SK-N-MC (cell line): ENCODE data around the gene HSP90B1.

ENCODE experiments used
- DNase-seq: peaks from one replicate; pipeline ENCODE4 v3.0.0-alpha.2; 2011; ENCODE audit warnings: low read depth, low spot score
- H3K27ac ChIP-seq: fragments of 200-600 bp; sonication (generic); 2 replicates; pipeline ENCODE4 v1.5.1; 2016; ENCODE audit warnings: mixed run types
- H3K36me3 ChIP-seq: fragments of 200-600 bp; sonication (generic); 2 replicates; pipeline ENCODE4 v1.6.1; 2017; ENCODE audit warnings: antibody characterized with exemption, low read length, mixed read lengths; ENCODE audit not compliant: insufficient read depth
- H3K4me3 ChIP-seq: fragments of 200-600 bp; sonication (generic); 2 replicates; pipeline ENCODE4 v1.5.1; 2016
- H3K9ac ChIP-seq: fragments of 200-600 bp; sonication (generic); 2 replicates; pipeline ENCODE4 v1.8.0; 2017; ENCODE audit warnings: mixed run types, mixed read lengths; ENCODE audit not compliant: insufficient read length
- H3K9me3 ChIP-seq: fragments of 200-600 bp; sonication (generic); 2 replicates; pipeline ENCODE4 v1.6.1; 2017; ENCODE audit warnings: low read depth, mild to moderate bottlenecking, antibody characterized with exemption, low read length, moderate library complexity, mixed read lengths
- EZH2 ChIP-seq: fragments of 200-600 bp; sonication (generic); IDR thresholded peaks from one replicate; pipeline ENCODE4 v1.6.1; 2017; ENCODE audit warnings: antibody characterized with exemption
- FOXP2 ChIP-seq: optimal IDR thresholded peaks from 2 replicates; pipeline ENCODE3; 2011; ENCODE audit warnings: mild to moderate bottlenecking, moderate library complexity; ENCODE audit not compliant: insufficient read depth; ENCODE audit errors: extremely low read length, control extremely low read depth
- POLR2AphosphoS5 ChIP-seq: IDR thresholded peaks from 2 replicates; pipeline ENCODE4 v1.6.1; 2012; ENCODE audit warnings: mild to moderate bottlenecking, low read depth, low read length, borderline replicate concordance

Gene HSP90B1

GRCh38 chr12:103901518-103902173 is 28.6 kb upstream of the HSP90B1 start:
- no peak for DNase-seq
- Histone ChIP-seq H3K27ac (no peak overlapping the region), H3K36me3 (no peaks in the 10 kb centered on the region), H3K4me3 (no peak overlapping the region), H3K9ac (no peak overlapping the region), H3K9me3 (no peaks in the 10 kb centered on the region)
- TF ChIP-seq FOXP2: no peak
- no peak for TF ChIP-seq POLR2AphosphoS5

DNA sequence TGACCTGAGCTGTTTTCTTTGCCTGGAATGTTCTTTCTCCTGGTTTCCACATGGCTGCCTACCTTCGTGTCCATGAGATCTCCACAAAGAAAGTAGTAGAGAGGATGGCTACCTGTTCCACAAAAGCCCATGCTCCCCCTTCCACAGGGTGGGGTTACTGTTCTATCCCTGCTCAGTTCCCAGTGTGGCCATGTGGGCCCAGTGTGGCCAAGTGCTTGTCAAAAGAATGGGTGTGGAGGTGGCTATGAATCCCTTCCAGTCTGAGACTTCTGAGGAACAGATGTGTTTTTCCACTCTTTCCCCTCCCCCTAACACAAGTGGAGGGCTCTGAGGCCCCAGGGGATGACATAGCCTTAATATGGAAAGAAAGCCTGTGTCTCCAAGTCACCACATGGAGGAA is 26.2 kb upstream of the HSP90B1 start:
- TF ChIP-seq POLR2AphosphoS5: no peak
- TF ChIP-seq EZH2: no peak
- no peak for TF ChIP-seq FOXP2

DNA sequence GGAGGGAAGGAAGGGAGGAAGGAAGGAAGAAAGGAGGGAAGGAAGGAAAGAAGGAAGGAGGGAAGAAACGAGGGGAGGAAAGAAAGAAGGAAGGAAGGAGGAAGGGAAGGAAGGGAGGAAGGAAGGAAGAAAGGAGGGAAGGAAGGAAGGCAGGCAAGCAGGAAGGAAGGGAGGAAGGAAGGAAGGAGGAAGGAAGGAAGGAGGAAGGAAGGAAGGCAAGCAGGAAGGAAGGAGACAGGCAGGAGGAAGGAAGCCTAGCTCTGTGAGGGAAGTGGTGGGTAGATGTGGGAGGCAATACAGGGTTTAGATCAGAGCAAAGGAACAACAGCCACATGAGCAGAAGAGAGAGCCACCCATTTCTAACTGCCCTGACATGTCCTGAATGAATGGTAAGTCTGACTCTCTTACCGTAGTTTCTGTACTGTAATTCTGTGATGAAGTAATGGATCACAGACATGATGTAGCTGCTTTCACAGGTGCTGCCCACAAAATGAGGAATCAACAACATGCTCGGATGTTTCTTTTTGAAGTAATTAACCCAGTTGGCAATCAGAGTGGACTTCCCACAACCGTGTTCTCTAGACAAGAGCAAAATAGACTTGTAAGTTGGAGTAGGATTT is 24.4 kb upstream of the HSP90B1 start:
- TF ChIP-seq EZH2: no peak
- TF ChIP-seq POLR2AphosphoS5: no peak
- no peak for TF ChIP-seq FOXP2
- DNase-seq: no peak
- H3K27ac ChIP-seq: no peak overlapping the region
- no peaks in the 10 kb centered on the region for H3K36me3 ChIP-seq
- H3K4me3 ChIP-seq: no peak overlapping the region
- no peaks in the 10 kb centered on the region for H3K9me3 ChIP-seq
- H3K9ac ChIP-seq: no peak overlapping the region

More for the DNA sequence above, 26.2 kb upstream of the HSP90B1 start:
- Histone ChIP-seq H3K9ac (no peak overlapping the region), H3K27ac (no peak overlapping the region), H3K4me3 (no peak overlapping the region), H3K9me3 (no peaks in the 10 kb centered on the region), H3K36me3 (no peaks in the 10 kb centered on the region)
- no peak for DNase-seq

GRCh38 chr12:103908246-103908541 is 22.0 kb upstream of the HSP90B1 start:
- H3K27ac ChIP-seq: no peak overlapping the region
- no peak overlapping the region for H3K4me3 ChIP-seq
- H3K9ac ChIP-seq: no peak overlapping the region
- H3K36me3 ChIP-seq: no peaks in the 10 kb centered on the region
- H3K9me3 ChIP-seq: no peaks in the 10 kb centered on the region
- no peak for DNase-seq
- TF ChIP-seq FOXP2 (no peak), POLR2AphosphoS5 (no peak), EZH2 (no peak)

DNA sequence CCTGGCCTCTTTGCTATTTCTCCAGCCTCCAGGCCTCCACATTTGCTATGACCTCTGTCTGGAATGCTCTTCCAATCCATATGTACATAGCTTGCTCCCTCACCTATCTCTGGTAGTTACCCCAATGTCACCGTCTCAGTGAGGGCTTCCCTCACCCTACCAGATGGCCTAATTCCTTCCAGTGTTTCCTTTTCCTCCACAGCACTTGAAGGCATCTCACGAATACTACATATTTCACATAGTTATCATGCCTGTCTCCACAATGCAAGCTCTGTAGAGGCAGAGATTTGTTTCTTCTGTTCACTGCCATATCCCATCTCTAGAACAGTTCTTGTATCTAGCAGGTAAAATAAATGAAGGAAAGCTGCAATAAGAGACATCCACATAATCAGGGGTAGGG is 21.3 kb upstream of the HSP90B1 start:
- no peak overlapping the region for H3K4me3 ChIP-seq
- H3K9ac ChIP-seq: no peak overlapping the region
- TF ChIP-seq FOXP2: no peak
- no peak for TF ChIP-seq POLR2AphosphoS5
- no peak for TF ChIP-seq EZH2
- H3K9me3 ChIP-seq: no peaks in the 10 kb centered on the region
- no peaks in the 10 kb centered on the region for H3K36me3 ChIP-seq
- no peak for DNase-seq
- H3K27ac ChIP-seq: no peak overlapping the region

DNA sequence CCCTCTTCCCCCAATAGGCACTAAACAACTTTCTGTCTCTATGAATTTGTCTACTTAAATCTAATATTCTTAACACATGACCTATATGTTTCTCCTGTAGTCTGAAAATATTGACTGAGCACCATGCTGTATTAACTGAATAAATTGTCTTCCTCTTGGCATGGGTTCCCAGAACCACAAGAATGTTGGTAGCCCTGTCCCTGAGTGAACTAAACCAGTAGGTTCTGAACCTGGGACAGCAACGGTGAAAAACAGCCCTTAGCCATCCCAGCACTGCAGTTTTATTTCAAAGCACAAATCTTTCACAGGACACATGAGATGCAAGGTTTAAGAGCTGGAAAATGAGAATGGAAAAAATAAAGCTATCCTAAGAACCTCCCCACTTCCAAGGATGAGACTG is 20.4 kb upstream of the HSP90B1 start:
- Histone ChIP-seq H3K4me3 (no peak overlapping the region), H3K36me3 (no peaks in the 10 kb centered on the region), H3K27ac (no peak overlapping the region), H3K9ac (no peak overlapping the region), H3K9me3 (no peaks in the 10 kb centered on the region)
- no peak for TF ChIP-seq POLR2AphosphoS5
- no peak for TF ChIP-seq FOXP2
- TF ChIP-seq EZH2: no peak
- DNase-seq: no peak

GRCh38 chr12:103912069-103912468 is 18.1 kb upstream of the HSP90B1 start:
- no peak for DNase-seq
- TF ChIP-seq EZH2: no peak

GRCh38 chr12:103913100-103913499 is 17.1 kb upstream of the HSP90B1 start:
- DNase-seq: no peak
- H3K36me3 ChIP-seq: no peaks in the 10 kb centered on the region
- no peak overlapping the region for H3K4me3 ChIP-seq
- no peak for TF ChIP-seq EZH2
- TF ChIP-seq FOXP2: no peak
- TF ChIP-seq POLR2AphosphoS5: no peak
- no peak overlapping the region for H3K27ac ChIP-seq
- no peaks in the 10 kb centered on the region for H3K9me3 ChIP-seq
- no peak overlapping the region for H3K9ac ChIP-seq

More at GRCh38 chr12:103912069-103912468, 18.1 kb upstream of the HSP90B1 start:
- Histone ChIP-seq H3K4me3 (no peak overlapping the region), H3K27ac (no peak overlapping the region), H3K9me3 (no peaks in the 10 kb centered on the region), H3K9ac (no peak overlapping the region), H3K36me3 (no peaks in the 10 kb centered on the region)

DNA sequence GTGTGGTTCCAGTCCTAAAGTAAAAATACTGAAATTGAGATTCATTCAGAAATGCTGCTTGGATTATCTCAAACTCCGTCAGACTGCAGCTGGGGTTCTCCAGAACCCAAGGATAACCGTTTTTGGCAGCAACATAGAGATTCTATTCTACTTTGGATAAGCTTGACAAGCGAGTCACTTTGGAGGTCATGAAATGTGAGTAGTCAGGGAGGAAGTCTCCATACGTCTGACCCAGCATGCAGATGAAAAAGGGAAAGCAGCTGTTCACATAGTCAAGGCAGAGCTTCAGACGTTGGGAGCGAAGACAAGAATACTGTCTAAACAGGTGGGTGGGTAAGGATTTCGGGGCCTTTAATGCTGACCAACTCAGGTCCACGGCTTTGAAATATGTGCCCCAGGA is 14.9 kb upstream of the HSP90B1 start:
- TF ChIP-seq POLR2AphosphoS5: no peak
- no peak for TF ChIP-seq EZH2
- no peak for TF ChIP-seq FOXP2
- no peaks in the 10 kb centered on the region for H3K9me3 ChIP-seq
- H3K4me3 ChIP-seq: no peak overlapping the region
- no peaks in the 10 kb centered on the region for H3K36me3 ChIP-seq
- no peak overlapping the region for H3K27ac ChIP-seq
- DNase-seq: no peak
- no peak overlapping the region for H3K9ac ChIP-seq
